HepG2 (cell line): ENCODE data around the gene ERBB4. TPM values are rescaled to one million over a fixed set of nuclear protein-coding genes. Genes with fewer than 3 reads are reported as not detected.

Experiments
- PCBP1 ChIP-seq: fragments of 200-400 bp; formaldehyde crosslinking; IDR thresholded peaks from 2 replicates; pipeline ENCODE4 v1.6.1; 2017; ENCODE audit warnings: mild to moderate bottlenecking, low read depth, low read length, borderline replicate concordance
- SETDB1 ChIP-seq: sonication (generic); formaldehyde crosslinking; IDR thresholded peaks from 2 replicates; pipeline ENCODE4 v1.5.1; 2020; ENCODE audit warnings: missing genetic modification reagents, mild to moderate bottlenecking, borderline replicate concordance
- TARDBP ChIP-seq: sonication (generic); formaldehyde crosslinking; IDR thresholded peaks from 2 replicates; pipeline ENCODE4 v1.8.0; 2022; ENCODE audit warnings: mild to moderate bottlenecking, missing genetic modification reagents
- ZBTB7B ChIP-seq: sonication (generic); formaldehyde crosslinking; IDR thresholded peaks from 2 replicates; pipeline ENCODE4 v1.4.0; 2020; ENCODE audit warnings: missing genetic modification reagents
- ZNF263 ChIP-seq: sonication (generic); formaldehyde crosslinking; IDR thresholded peaks from 2 replicates; pipeline ENCODE4 v1.4.0; 2020; ENCODE audit warnings: missing genetic modification reagents
- ZNF670 ChIP-seq: sonication (generic); formaldehyde crosslinking; IDR thresholded peaks from 2 replicates; pipeline ENCODE4 v1.8.0; 2022; ENCODE audit warnings: mild to moderate bottlenecking, missing genetic modification reagents, borderline replicate concordance
- polyA plus RNA-seq, 8 experiments: library from polyadenylated mRNA; depleted of rRNA in 3 of 8; stranded (reverse) in 7 of 8; unstranded in 1 of 8; fragments of >200 nt; fragmentation: Illumina TruSeq in 4 of 8; extraction: Trizol in 4 of 8; gene quantifications; 2 replicates each; pipeline versions ENCODE4 v1.2.1 to v1.2.3, GENCODE V29; 2011 to 2016; ENCODE audit warnings: low read depth in 4 of 8, missing spikeins in 1 of 8, mixed read lengths in 1 of 8; ENCODE audit not compliant: insufficient read depth in 1 of 8
- total RNA-seq, 5 experiments: library from RNA; depleted of rRNA; stranded (reverse); fragments of >200 nt; fragmentation: Illumina TruSeq; extraction: Trizol; gene quantifications; 2 replicates each; pipeline ENCODE4 v1.2.3, GENCODE V29; 2016; ENCODE audit warnings: low read depth in 1 of 5
- TF ChIP-seq, protein P1 (sequence below): sonication (generic); formaldehyde crosslinking; conservative IDR thresholded peaks from 2 replicates; pipeline ENCODE4 v1.4.0; 2020; ENCODE audit warnings: missing genetic modification reagents
- TF ChIP-seq, protein P2 (sequence below): sonication (generic); formaldehyde crosslinking; IDR thresholded peaks from 2 replicates; pipeline ENCODE4 v1.4.0; 2020; ENCODE audit warnings: missing genetic modification reagents, borderline replicate concordance
- TF ChIP-seq, protein P3 (sequence below): sonication (generic); formaldehyde crosslinking; IDR thresholded peaks from 2 replicates; pipeline ENCODE4 v1.4.0; 2020; ENCODE audit warnings: low read depth, missing genetic modification reagents
- TF ChIP-seq, protein P4 (sequence below): sonication (generic); formaldehyde crosslinking; conservative IDR thresholded peaks from 2 replicates; pipeline ENCODE4 v1.8.1; 2023; ENCODE audit warnings: missing genetic modification reagents

The ERBB4 gene
- total and polyA plus RNA-seq, 2 of the 13 experiments (the other 11 are each of a cell fraction or from before 2014, with no cell fraction given), result not detected

DNA sequence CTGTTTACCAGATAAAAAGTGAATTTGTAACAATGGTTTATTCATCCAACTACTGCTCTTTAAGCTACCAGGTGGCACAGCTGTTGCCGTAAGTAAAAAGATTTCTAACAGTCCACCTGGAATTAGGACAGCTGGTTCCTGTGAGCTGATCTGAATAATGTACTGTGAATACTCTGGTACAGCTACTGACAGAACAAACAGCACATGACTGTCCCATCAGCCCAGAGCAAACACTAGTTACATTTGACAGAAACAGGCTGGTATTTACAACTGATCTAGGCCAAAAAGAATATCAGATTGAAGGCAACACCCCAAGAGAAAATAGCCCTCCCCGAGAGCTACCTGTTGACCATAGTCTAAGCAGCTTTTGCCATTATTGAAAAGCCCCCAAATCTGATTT lies 1141.8 kb downstream of the ERBB4 start (continued):
- TF ChIP-seq, protein P1, sequence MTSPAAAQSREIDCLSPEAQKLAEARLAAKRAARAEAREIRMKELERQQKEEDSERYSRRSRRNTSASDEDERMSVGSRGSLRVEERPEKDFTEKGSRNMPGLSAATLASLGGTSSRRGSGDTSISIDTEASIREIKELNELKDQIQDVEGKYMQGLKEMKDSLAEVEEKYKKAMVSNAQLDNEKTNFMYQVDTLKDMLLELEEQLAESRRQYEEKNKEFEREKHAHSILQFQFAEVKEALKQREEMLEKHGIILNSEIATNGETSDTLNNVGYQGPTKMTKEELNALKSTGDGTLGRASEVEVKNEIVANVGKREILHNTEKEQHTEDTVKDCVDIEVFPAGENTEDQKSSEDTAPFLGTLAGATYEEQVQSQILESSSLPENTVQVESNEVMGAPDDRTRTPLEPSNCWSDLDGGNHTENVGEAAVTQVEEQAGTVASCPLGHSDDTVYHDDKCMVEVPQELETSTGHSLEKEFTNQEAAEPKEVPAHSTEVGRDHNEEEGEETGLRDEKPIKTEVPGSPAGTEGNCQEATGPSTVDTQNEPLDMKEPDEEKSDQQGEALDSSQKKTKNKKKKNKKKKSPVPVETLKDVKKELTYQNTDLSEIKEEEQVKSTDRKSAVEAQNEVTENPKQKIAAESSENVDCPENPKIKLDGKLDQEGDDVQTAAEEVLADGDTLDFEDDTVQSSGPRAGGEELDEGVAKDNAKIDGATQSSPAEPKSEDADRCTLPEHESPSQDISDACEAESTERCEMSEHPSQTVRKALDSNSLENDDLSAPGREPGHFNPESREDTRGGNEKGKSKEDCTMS (CRISPR knock-in tag), result no peak
- TF ChIP-seq ZBTB7B (CRISPR knock-in tag) (no peak), TARDBP (CRISPR knock-in tag) (no peak), ZNF670 (CRISPR knock-in tag) (no peak), SETDB1 (CRISPR knock-in tag) (no peak), PCBP1 (no peak), ZNF263 (CRISPR knock-in tag) (no peak)
- TF ChIP-seq, protein P2, sequence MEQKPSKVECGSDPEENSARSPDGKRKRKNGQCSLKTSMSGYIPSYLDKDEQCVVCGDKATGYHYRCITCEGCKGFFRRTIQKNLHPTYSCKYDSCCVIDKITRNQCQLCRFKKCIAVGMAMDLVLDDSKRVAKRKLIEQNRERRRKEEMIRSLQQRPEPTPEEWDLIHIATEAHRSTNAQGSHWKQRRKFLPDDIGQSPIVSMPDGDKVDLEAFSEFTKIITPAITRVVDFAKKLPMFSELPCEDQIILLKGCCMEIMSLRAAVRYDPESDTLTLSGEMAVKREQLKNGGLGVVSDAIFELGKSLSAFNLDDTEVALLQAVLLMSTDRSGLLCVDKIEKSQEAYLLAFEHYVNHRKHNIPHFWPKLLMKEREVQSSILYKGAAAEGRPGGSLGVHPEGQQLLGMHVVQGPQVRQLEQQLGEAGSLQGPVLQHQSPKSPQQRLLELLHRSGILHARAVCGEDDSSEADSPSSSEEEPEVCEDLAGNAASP (CRISPR knock-in tag), result no peak
- TF ChIP-seq, protein P3, sequence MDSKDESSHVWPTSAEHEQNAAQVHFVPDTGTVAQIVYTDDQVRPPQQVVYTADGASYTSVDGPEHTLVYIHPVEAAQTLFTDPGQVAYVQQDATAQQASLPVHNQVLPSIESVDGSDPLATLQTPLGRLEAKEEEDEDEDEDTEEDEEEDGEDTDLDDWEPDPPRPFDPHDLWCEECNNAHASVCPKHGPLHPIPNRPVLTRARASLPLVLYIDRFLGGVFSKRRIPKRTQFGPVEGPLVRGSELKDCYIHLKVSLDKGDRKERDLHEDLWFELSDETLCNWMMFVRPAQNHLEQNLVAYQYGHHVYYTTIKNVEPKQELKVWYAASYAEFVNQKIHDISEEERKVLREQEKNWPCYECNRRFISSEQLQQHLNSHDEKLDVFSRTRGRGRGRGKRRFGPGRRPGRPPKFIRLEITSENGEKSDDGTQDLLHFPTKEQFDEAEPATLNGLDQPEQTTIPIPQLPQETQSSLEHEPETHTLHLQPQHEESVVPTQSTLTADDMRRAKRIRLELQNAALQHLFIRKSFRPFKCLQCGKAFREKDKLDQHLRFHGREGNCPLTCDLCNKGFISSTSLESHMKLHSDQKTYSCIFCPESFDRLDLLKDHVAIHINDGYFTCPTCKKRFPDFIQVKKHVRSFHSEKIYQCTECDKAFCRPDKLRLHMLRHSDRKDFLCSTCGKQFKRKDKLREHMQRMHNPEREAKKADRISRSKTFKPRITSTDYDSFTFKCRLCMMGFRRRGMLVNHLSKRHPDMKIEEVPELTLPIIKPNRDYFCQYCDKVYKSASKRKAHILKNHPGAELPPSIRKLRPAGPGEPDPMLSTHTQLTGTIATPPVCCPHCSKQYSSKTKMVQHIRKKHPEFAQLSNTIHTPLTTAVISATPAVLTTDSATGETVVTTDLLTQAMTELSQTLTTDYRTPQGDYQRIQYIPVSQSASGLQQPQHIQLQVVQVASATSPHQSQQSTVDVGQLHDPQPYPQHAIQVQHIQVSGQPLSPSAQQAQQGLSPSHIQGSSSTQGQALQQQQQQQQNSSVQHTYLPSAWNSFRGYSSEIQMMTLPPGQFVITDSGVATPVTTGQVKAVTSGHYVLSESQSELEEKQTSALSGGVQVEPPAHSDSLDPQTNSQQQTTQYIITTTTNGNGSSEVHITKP, result no peak
- TF ChIP-seq, protein P4, sequence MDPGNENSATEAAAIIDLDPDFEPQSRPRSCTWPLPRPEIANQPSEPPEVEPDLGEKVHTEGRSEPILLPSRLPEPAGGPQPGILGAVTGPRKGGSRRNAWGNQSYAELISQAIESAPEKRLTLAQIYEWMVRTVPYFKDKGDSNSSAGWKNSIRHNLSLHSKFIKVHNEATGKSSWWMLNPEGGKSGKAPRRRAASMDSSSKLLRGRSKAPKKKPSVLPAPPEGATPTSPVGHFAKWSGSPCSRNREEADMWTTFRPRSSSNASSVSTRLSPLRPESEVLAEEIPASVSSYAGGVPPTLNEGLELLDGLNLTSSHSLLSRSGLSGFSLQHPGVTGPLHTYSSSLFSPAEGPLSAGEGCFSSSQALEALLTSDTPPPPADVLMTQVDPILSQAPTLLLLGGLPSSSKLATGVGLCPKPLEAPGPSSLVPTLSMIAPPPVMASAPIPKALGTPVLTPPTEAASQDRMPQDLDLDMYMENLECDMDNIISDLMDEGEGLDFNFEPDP (CRISPR knock-in tag), result no peak
